A673 (cell line): ENCODE results near the gene TCF7L2. TPM values are rescaled to one million over a fixed set of nuclear protein-coding genes. Genes with fewer than 3 reads are reported as not detected.

Experiments
- BruUV-seq: library from RNA; stranded (reverse); fragments of 400-500 nt; replicated peaks from 2 replicates; lab custom pipeline; 2021; lab: Mats Ljungman, UMichigan
- CTCF ChIA-PET: fragments of 300-600 bp; sonication (Branson Sonifier 250); formaldehyde crosslinking; loops from one replicate; lab custom pipeline; 2022; ENCODE audit warnings: antibody characterized with exemption; lab: Charles Lee
- POLR2A ChIA-PET: fragments of 300-600 bp; sonication (Branson Sonifier 250); formaldehyde crosslinking; loops from one replicate; lab custom pipeline; 2022; ENCODE audit warnings: antibody characterized with exemption; ENCODE audit not compliant: low non-redundant PET; lab: Charles Lee
- DNase-seq: peaks from one replicate; pipeline ENCODE4 v3.0.0-alpha.2; 2015; ENCODE audit warnings: low spot score
- H3K27ac ChIP-seq: fragments of 200-600 bp; sonication (generic); 2 replicates; pipeline ENCODE4 v1.5.1; 2016; ENCODE audit warnings: mixed run types, low read depth, mild to moderate bottlenecking, mixed read lengths, antibody characterized with exemption, low read length; ENCODE audit not compliant: poor library complexity, severe bottlenecking
- H3K27me3 ChIP-seq: fragments of 200-600 bp; sonication (generic); replicated peaks from 2 replicates; pipeline ENCODE4 v1.6.1; 2017; ENCODE audit warnings: mixed run types, low read depth, mild to moderate bottlenecking, mixed read lengths, antibody characterized with exemption, low read length; ENCODE audit not compliant: insufficient read depth, poor library complexity
- H3K36me3 ChIP-seq: fragments of 200-600 bp; sonication (generic); 2 replicates; pipeline ENCODE4 v1.6.1; 2016; ENCODE audit warnings: mixed run types, mild to moderate bottlenecking, mixed read lengths, antibody characterized with exemption, low read length; ENCODE audit not compliant: insufficient read depth, poor library complexity, severe bottlenecking
- H3K4me1 ChIP-seq: fragments of 200-600 bp; sonication (generic); 2 replicates; pipeline ENCODE4 v1.6.1; 2017; ENCODE audit warnings: mixed run types, mild to moderate bottlenecking, mixed read lengths, antibody characterized with exemption, low read length; ENCODE audit not compliant: insufficient read depth, poor library complexity, severe bottlenecking
- H3K4me3 ChIP-seq: fragments of 200-600 bp; sonication (generic); 2 replicates; pipeline ENCODE4 v1.5.1; 2016; ENCODE audit warnings: low read depth, mixed run types, mild to moderate bottlenecking, mixed read lengths, low read length; ENCODE audit not compliant: poor library complexity, severe bottlenecking
- H3K9me3 ChIP-seq: fragments of 200-600 bp; sonication (generic); 2 replicates; pipeline ENCODE4 v1.6.1; 2016; ENCODE audit warnings: mixed run types, low read depth, mild to moderate bottlenecking, mixed read lengths, antibody characterized with exemption, low read length; ENCODE audit not compliant: poor library complexity, severe bottlenecking
- EZH2 ChIP-seq: fragments of 200-600 bp; sonication (generic); IDR thresholded peaks from 2 replicates; pipeline ENCODE4 v1.6.1; 2017; ENCODE audit warnings: borderline replicate concordance, low read depth, mild to moderate bottlenecking, mixed read lengths, antibody characterized with exemption, low read length; ENCODE audit not compliant: poor library complexity, severe bottlenecking
- intact Hi-C: fragments of 100-400 bp; cut with micrococcal nuclease; formaldehyde crosslinking; loops from one replicate; pipeline ENCODE4 v1.10.0; 2022; ENCODE audit not compliant: unreplicated experiment
- total RNA-seq: library from RNA; stranded (reverse); gene quantifications from 2 replicates; pipeline ENCODE4 v1.2.3, GENCODE V29; 2021
- TF ChIP-seq, protein P1 (sequence below): fragments of 300-800, 200-600 bp; sonication (generic); conservative IDR thresholded peaks from 2 replicates; pipeline ENCODE4 v1.5.1; 2017; ENCODE audit warnings: low read depth, mild to moderate bottlenecking, antibody characterized with exemption, low read length, moderate library complexity, mixed read lengths

The TCF7L2 gene
- total RNA-seq, 1 experiment from 2014 or later, result 16.8 TPM

DNA sequence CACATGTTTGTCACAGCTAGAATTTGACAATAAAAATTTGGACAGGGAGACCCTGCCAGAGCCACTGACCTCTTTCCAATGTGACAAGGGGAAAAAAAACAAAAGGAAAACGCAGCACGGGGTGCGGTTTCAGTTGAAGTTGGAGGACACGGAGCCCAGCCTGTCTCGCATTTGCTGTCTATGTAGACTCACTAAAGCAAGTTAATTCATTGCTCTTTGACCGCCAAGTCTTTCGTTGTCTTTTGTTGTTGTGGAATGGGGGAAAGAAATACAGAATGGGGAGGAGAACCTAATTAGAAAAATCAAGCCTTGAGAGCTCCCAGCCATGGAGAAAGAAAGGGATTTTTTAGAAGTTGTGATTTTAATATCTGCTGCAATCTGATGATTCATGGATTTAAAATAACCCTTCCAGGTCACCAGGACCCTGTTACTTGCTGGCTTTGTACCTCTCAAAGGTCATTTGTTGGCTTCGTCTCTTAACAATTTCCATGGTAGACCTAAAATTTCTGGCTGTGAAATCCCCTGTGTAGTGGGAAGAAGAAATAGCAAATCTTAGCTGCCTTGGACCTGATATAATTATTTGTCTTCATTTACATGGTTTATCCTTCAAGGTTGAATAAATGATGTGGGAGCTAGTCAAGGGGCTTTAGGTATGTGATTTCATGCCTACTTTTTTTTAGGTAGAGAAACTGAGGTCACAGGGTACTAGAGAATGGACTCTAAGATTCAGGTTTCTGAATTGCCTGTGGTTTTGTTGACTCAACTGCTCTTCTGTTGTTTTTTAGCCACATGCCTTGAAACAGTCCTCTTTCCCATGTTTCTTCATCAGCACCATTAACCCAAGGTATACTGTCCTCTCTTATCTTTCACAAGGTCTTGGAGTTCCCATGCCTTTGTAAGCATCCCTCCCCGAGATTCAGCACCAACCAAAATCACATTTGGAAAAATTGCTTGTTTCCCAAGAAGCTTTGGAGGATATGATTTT, 78.7 kb downstream of the TCF7L2 start:
- ChIA-PET POLR2A (no interaction called here), CTCF (no interaction called here)
- peaks cover 19% of the 10 kb centered on the region for H3K4me1 ChIP-seq
- BruUV-seq, result no TSS peak
- no peaks in the 10 kb centered on the region for H3K27me3 ChIP-seq
- H3K36me3 ChIP-seq, result no peaks in the 10 kb centered on the region
- TF ChIP-seq EZH2, result no peak
- TF ChIP-seq, protein P1, sequence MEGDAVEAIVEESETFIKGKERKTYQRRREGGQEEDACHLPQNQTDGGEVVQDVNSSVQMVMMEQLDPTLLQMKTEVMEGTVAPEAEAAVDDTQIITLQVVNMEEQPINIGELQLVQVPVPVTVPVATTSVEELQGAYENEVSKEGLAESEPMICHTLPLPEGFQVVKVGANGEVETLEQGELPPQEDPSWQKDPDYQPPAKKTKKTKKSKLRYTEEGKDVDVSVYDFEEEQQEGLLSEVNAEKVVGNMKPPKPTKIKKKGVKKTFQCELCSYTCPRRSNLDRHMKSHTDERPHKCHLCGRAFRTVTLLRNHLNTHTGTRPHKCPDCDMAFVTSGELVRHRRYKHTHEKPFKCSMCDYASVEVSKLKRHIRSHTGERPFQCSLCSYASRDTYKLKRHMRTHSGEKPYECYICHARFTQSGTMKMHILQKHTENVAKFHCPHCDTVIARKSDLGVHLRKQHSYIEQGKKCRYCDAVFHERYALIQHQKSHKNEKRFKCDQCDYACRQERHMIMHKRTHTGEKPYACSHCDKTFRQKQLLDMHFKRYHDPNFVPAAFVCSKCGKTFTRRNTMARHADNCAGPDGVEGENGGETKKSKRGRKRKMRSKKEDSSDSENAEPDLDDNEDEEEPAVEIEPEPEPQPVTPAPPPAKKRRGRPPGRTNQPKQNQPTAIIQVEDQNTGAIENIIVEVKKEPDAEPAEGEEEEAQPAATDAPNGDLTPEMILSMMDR, result no peak
- no peaks in the 10 kb centered on the region for H3K9me3 ChIP-seq
- intact Hi-C loops, result no loop called here
- DNase-seq, result no peak
- no peak overlapping the region for H3K27ac ChIP-seq
- H3K4me3 ChIP-seq, result no peak overlapping the region

DNA sequence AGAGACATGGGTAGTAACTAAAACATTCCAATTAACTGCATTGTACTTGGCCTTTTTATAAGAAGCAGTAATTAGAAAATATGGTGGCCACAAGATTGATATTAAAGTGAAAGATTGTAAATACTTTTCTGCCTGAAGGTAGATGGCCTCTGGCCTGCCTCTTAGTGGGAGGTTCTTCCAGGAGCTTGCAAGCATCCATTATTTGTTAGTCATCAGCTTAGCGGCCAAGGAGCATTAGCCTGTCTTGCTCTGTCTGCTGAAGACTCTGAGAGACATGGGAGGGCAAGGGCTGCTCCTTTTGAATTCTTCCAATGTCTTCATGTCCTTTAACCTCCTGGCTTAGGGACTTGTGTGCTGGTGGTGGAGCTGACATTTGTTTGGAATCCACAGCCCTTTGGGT, 80.4 kb downstream of the TCF7L2 start:
- H3K4me1 ChIP-seq, result peaks cover 19% of the 10 kb centered on the region
- DNase-seq, result no peak
- H3K4me3 ChIP-seq, result no peak overlapping the region
- no peak overlapping the region for H3K27ac ChIP-seq
- no peaks in the 10 kb centered on the region for H3K36me3 ChIP-seq
- intact Hi-C loops, result no loop called here
- no peaks in the 10 kb centered on the region for H3K27me3 ChIP-seq
- CTCF ChIA-PET, result no interaction called here
- TF ChIP-seq, protein P1, result no peak
- TF ChIP-seq EZH2, result no peak
- POLR2A ChIA-PET, result interaction anchor here (0.5 to 0.7 kb wide), 2 partner anchors 8 to 38 kb away, joined by 5 to 13 read pairs; no protein-coding TSS in a partner anchor
- no peaks in the 10 kb centered on the region for H3K9me3 ChIP-seq
- BruUV-seq, result no TSS peak

DNA sequence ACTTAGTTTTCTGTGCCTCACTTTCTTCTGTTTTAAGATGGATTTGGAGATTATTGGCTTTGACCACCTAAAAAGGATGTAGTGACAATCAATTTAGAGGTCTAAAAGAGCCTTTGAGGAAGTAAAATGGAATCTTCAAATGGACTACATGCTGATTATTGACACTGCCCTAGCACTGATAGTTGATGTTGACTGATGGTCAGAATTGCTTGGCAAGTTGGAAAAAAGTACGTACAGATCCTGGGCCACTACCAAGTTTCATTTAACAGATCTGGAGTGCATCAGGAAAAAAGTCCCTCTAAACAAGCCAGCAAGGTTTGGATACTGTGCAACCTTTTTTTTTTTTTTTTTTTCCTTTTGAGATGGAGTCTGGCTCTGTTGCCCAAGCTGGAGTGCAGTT, 81.1 kb downstream of the TCF7L2 start:
- peaks cover 19% of the 10 kb centered on the region for H3K4me1 ChIP-seq
- no peak for DNase-seq
- H3K4me3 ChIP-seq, result no peak overlapping the region
- POLR2A ChIA-PET, result no interaction called here
- intact Hi-C loops, result no loop called here
- CTCF ChIA-PET, result no interaction called here
- TF ChIP-seq, protein P1, result no peak
- no peak for TF ChIP-seq EZH2
- no peaks in the 10 kb centered on the region for H3K9me3 ChIP-seq
- no TSS peak for BruUV-seq
- H3K27ac ChIP-seq, result no peak overlapping the region
- H3K27me3 ChIP-seq, result no peaks in the 10 kb centered on the region
- H3K36me3 ChIP-seq, result no peaks in the 10 kb centered on the region
